Astrocyte (in vitro differentiated cells and primary cell): Measurements from ENCODE around the gene ATRIP. TPM values are rescaled to one million over a fixed set of nuclear protein-coding genes. Genes with fewer than 3 reads are reported as not detected.
"Not testable (repeated sequence)": the region's sequence is repeated elsewhere in the genome, so short reads cannot be mapped to it uniquely, and the experiment has no call there.

Experiments
- DNase-seq: peaks from one replicate; pipeline ENCODE4 v3.0.0-alpha.2; 2010; ENCODE audit warnings: low read depth
- FAIRE-seq: peaks from 2 replicates; lab custom pipeline; 2011; peaks lifted over from hg19 to GRCh38; lab: Jason Lieb, UNC
- H2AFZ ChIP-seq: 2 replicates; pipeline ENCODE4 v1.6.0; 2012; ENCODE audit warnings: low read depth, low read length, inconsistent platforms
- H3K27ac ChIP-seq: 2 replicates; pipeline ENCODE4 v1.5.1; 2011; ENCODE audit warnings: low read depth, low read length, inconsistent platforms
- H3K27me3 ChIP-seq: 2 replicates; pipeline ENCODE4 v1.6.0; 2011; ENCODE audit warnings: low read length, inconsistent platforms; ENCODE audit not compliant: insufficient read depth
- H3K36me3 ChIP-seq: 2 replicates; pipeline ENCODE4 v1.5.1; 2011; ENCODE audit warnings: low read length, inconsistent platforms; ENCODE audit not compliant: insufficient read depth
- H3K4me1 ChIP-seq: 2 replicates; pipeline ENCODE4 v1.5.1; 2011; ENCODE audit warnings: low read length, inconsistent platforms; ENCODE audit not compliant: insufficient read depth
- H3K4me2 ChIP-seq: 2 replicates; pipeline ENCODE4 v1.6.0; 2012; ENCODE audit warnings: low read length, inconsistent platforms
- H3K4me3 ChIP-seq: 2 replicates; pipeline ENCODE4 v1.5.1; 2011; ENCODE audit warnings: low read depth, mild to moderate bottlenecking, low read length, inconsistent platforms; ENCODE audit not compliant: insufficient read depth
- H3K79me2 ChIP-seq: 2 replicates; pipeline ENCODE4 v1.6.0; 2012; ENCODE audit warnings: mild to moderate bottlenecking, low read length, inconsistent platforms; ENCODE audit not compliant: insufficient read depth
- H3K9ac ChIP-seq: 2 replicates; pipeline ENCODE4 v1.6.0; 2012; ENCODE audit warnings: mild to moderate bottlenecking, low read length, inconsistent platforms
- H3K9me3 ChIP-seq: 2 replicates; pipeline ENCODE4 v1.5.1; 2012; ENCODE audit warnings: low read depth, mild to moderate bottlenecking, low read length, inconsistent platforms; ENCODE audit not compliant: insufficient read depth
- H4K20me1 ChIP-seq: 2 replicates; pipeline ENCODE4 v1.6.0; 2012; ENCODE audit warnings: low read length, inconsistent platforms; ENCODE audit not compliant: insufficient read depth
- H3K27ac Mint-ChIP-seq: one replicate; pipeline ENCODE4 v1.8.0; 2021; ENCODE audit warnings: mild to moderate bottlenecking, mixed read lengths; ENCODE audit not compliant: unreplicated experiment
- H3K27me3 Mint-ChIP-seq: one replicate; pipeline ENCODE4 v1.8.0; 2021; ENCODE audit warnings: low read depth, mixed read lengths; ENCODE audit not compliant: unreplicated experiment
- H3K36me3 Mint-ChIP-seq: one replicate; pipeline ENCODE4 v1.8.0; 2021; ENCODE audit warnings: low read depth, mixed read lengths; ENCODE audit not compliant: unreplicated experiment
- H3K4me1 Mint-ChIP-seq: one replicate; pipeline ENCODE4 v1.8.0; 2021; ENCODE audit warnings: low read depth, mixed read lengths; ENCODE audit not compliant: unreplicated experiment
- H3K4me3 Mint-ChIP-seq: one replicate; pipeline ENCODE4 v1.8.0; 2021; ENCODE audit warnings: mild to moderate bottlenecking, moderate library complexity, mixed read lengths; ENCODE audit not compliant: unreplicated experiment
- H3K9me3 Mint-ChIP-seq: one replicate; pipeline ENCODE4 v1.8.0; 2021; ENCODE audit warnings: mild to moderate bottlenecking, mixed read lengths; ENCODE audit not compliant: unreplicated experiment
- CTCF ChIP-seq: IDR thresholded peaks from 2 replicates; pipeline ENCODE4 v1.5.1; 2011; ENCODE audit warnings: low read depth, mild to moderate bottlenecking, inconsistent platforms, low read length, moderate library complexity; ENCODE audit not compliant: insufficient read depth
- EZH2 ChIP-seq: IDR thresholded peaks from 2 replicates; pipeline ENCODE4 v1.6.1; 2012; ENCODE audit warnings: mild to moderate bottlenecking, low read length, inconsistent platforms; ENCODE audit not compliant: insufficient read depth
- total RNA-seq: library from RNA; stranded (reverse); gene quantifications from 2 replicates; pipeline ENCODE4 v1.2.1, GENCODE V29; 2021

The ATRIP gene
- total RNA-seq, 1 donor from 2014 or later, result 6.2 TPM

GRCh38 chr3:48400824-48401433, 45.6 kb upstream of the ATRIP start:
- no peak overlapping the region for H3K27ac ChIP-seq
- H2AFZ ChIP-seq, result no peak overlapping the region
- Mint-ChIP-seq H3K27me3 (peaks cover 3% of the 10 kb centered on the region), H3K36me3 (peaks cover 16% of the 10 kb centered on the region), H3K9me3 (no peaks in the 10 kb centered on the region), H3K27ac (no peak overlapping the region), H3K4me3 (no peak overlapping the region), H3K4me1 (peaks cover 8% of the 10 kb centered on the region)
- H3K4me2 ChIP-seq, result no peak overlapping the region
- DNase-seq (peak; percentile 24), FAIRE-seq (no peak)
- H3K27me3 ChIP-seq, result peaks cover 2% of the 10 kb centered on the region
- no peaks in the 10 kb centered on the region for H3K9me3 ChIP-seq
- H3K9ac ChIP-seq, result no peak overlapping the region
- H3K36me3 ChIP-seq, result no peaks in the 10 kb centered on the region
- peak; percentile 70 for TF ChIP-seq CTCF
- TF ChIP-seq EZH2, result no peak
- no peak overlapping the region for H3K4me3 ChIP-seq
- H3K4me1 ChIP-seq, result peaks cover 8% of the 10 kb centered on the region
- no peaks in the 10 kb centered on the region for H3K79me2 ChIP-seq
- H4K20me1 ChIP-seq, result no peaks in the 10 kb centered on the region

- not testable (repeated sequence) for H3K36me3 ChIP-seq, H3K4me3 ChIP-seq, H3K27ac ChIP-seq, H3K27ac Mint-ChIP-seq, H4K20me1 ChIP-seq, DNase-seq, H3K4me1 ChIP-seq, H2AFZ ChIP-seq, H3K27me3 ChIP-seq, H3K9me3 ChIP-seq, H3K9ac ChIP-seq, H3K27me3 Mint-ChIP-seq, H3K4me1 Mint-ChIP-seq, H3K9me3 Mint-ChIP-seq, H3K79me2 ChIP-seq, H3K4me3 Mint-ChIP-seq, FAIRE-seq
- H3K4me2 ChIP-seq, result peak overlapping the region; percentile 60
- H3K36me3 Mint-ChIP-seq, result peaks cover 16% of the 10 kb centered on the region
Observed at GRCh38 chr3:48401434-48401901, 45.1 kb upstream of the ATRIP start.

GRCh38 chr3:48402281-48402732, 44.2 kb upstream of the ATRIP start:
- no peak overlapping the region for H3K27ac ChIP-seq
- H3K36me3 ChIP-seq, result peaks cover 4% of the 10 kb centered on the region
- H3K9ac ChIP-seq, result no peak overlapping the region
- peak; percentile 93 for FAIRE-seq
- no peaks in the 10 kb centered on the region for H4K20me1 ChIP-seq
- Mint-ChIP-seq H3K36me3 (peaks cover 18% of the 10 kb centered on the region), H3K27ac (peak overlapping the region; percentile 24), H3K9me3 (no peaks in the 10 kb centered on the region), H3K4me1 (peaks cover 8% of the 10 kb centered on the region), H3K27me3 (peaks cover 3% of the 10 kb centered on the region), H3K4me3 (no peak overlapping the region)
- TF ChIP-seq EZH2 (no peak), CTCF (no peak)
- no peak overlapping the region for H3K4me3 ChIP-seq
- no peaks in the 10 kb centered on the region for H3K9me3 ChIP-seq
- H3K79me2 ChIP-seq, result no peaks in the 10 kb centered on the region
- H2AFZ ChIP-seq, result no peak overlapping the region
- peak; percentile 91 for DNase-seq
- H3K4me1 ChIP-seq, result peaks cover 8% of the 10 kb centered on the region
- H3K4me2 ChIP-seq, result peak overlapping the region; percentile 60
- peaks cover 2% of the 10 kb centered on the region for H3K27me3 ChIP-seq
